WTC11 (cell line): ENCODE data around the gene ZRANB1.

Experiments
- ESRRA ChIP-seq: sonication (generic); formaldehyde crosslinking; IDR thresholded peaks from 2 replicates; pipeline ENCODE4 v1.8.1; 2022; ENCODE audit warnings: mild to moderate bottlenecking, missing genetic modification reagents, borderline replicate concordance
- JUN ChIP-seq: sonication (generic); formaldehyde crosslinking; IDR thresholded peaks from 2 replicates; pipeline ENCODE4 v1.8.0; 2023; ENCODE audit warnings: mild to moderate bottlenecking, missing genetic modification reagents
- NR2C2 ChIP-seq: sonication (generic); formaldehyde crosslinking; IDR thresholded peaks from 2 replicates; pipeline ENCODE4 v1.8.0; 2022; ENCODE audit warnings: mild to moderate bottlenecking, missing genetic modification reagents
- RELA ChIP-seq: sonication (generic); formaldehyde crosslinking; IDR thresholded peaks from 2 replicates; pipeline ENCODE4 v1.8.1; 2022; ENCODE audit warnings: missing genetic modification reagents, mild to moderate bottlenecking, borderline replicate concordance
- TP53 ChIP-seq: sonication (generic); formaldehyde crosslinking; IDR thresholded peaks from 2 replicates; pipeline ENCODE4 v1.8.1; 2023; ENCODE audit warnings: mild to moderate bottlenecking, missing genetic modification reagents
- ZNF138 ChIP-seq: sonication (generic); formaldehyde crosslinking; conservative IDR thresholded peaks from 2 replicates; pipeline ENCODE4 v1.8.1; 2022; ENCODE audit warnings: mild to moderate bottlenecking, moderate library complexity, missing genetic modification reagents
- TF ChIP-seq, protein P1 (sequence below): fragments of 200-600 bp; IDR thresholded peaks from 2 replicates; pipeline ENCODE4 v1.8.0; 2022; ENCODE audit warnings: antibody characterized with exemption
- TF ChIP-seq, protein P2 (sequence below): sonication (generic); formaldehyde crosslinking; conservative IDR thresholded peaks from 2 replicates; pipeline ENCODE4 v1.8.1; 2023; ENCODE audit warnings: mild to moderate bottlenecking, low read depth, missing genetic modification reagents, moderate library complexity
- TF ChIP-seq, protein P3 (sequence below): sonication (generic); formaldehyde crosslinking; IDR thresholded peaks from 2 replicates; pipeline ENCODE4 v1.8.0; 2022; ENCODE audit warnings: mild to moderate bottlenecking, missing genetic modification reagents

DNA sequence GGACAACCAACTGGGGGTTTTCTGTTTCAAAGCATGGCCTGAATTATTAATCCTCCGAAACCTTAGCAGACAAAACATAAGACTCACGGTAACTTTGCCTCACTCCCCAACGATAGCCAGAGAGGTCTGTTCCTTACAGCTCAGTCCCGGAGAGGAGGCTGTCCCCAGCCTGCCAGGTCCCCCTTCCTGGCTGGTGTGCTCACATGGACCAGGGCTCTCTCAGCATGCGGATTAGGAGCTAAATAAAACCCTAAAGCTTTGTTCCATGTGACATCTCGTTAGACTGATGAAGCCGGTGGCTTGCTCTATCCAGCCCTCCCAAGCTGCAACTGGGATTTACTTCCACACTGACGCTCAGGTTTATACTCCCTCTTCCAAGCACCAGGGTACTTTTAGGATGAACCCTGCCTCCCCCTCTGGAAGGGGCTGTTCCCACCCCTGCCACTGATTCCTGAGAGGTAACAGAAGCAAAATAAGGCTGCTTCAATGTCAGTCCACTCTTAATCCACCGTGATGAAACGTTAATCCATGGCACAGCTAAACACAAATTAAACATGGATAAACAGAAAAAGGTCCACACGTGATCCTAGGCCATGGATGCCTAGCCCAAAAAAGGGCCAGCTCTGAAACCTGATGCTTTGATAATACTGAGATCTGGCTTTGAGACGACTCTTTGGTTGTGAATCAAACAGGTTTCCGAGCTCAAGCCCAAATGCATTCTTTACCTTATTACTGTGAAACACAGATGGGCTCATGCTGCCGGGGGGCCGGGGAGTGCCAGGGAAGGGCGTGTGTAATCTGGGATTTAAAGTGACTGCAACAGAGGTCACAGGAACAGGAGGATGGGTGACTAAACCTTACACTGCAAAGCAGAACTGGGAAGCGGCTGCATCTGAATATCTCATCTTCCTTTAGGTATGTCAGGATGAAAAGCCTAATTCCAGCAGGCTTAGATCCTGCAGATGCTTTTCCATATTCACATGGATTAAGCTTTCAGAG, 86.2 kb downstream of the ZRANB1 start:
- TF ChIP-seq NR2C2 (CRISPR knock-in tag) (no peak), TP53 (no peak), JUN (no peak), ESRRA (CRISPR knock-in tag) (no peak), ZNF138 (no peak), RELA (CRISPR knock-in tag) (no peak)
- TF ChIP-seq, protein P1, sequence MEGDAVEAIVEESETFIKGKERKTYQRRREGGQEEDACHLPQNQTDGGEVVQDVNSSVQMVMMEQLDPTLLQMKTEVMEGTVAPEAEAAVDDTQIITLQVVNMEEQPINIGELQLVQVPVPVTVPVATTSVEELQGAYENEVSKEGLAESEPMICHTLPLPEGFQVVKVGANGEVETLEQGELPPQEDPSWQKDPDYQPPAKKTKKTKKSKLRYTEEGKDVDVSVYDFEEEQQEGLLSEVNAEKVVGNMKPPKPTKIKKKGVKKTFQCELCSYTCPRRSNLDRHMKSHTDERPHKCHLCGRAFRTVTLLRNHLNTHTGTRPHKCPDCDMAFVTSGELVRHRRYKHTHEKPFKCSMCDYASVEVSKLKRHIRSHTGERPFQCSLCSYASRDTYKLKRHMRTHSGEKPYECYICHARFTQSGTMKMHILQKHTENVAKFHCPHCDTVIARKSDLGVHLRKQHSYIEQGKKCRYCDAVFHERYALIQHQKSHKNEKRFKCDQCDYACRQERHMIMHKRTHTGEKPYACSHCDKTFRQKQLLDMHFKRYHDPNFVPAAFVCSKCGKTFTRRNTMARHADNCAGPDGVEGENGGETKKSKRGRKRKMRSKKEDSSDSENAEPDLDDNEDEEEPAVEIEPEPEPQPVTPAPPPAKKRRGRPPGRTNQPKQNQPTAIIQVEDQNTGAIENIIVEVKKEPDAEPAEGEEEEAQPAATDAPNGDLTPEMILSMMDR = no peak
- TF ChIP-seq, protein P2, sequence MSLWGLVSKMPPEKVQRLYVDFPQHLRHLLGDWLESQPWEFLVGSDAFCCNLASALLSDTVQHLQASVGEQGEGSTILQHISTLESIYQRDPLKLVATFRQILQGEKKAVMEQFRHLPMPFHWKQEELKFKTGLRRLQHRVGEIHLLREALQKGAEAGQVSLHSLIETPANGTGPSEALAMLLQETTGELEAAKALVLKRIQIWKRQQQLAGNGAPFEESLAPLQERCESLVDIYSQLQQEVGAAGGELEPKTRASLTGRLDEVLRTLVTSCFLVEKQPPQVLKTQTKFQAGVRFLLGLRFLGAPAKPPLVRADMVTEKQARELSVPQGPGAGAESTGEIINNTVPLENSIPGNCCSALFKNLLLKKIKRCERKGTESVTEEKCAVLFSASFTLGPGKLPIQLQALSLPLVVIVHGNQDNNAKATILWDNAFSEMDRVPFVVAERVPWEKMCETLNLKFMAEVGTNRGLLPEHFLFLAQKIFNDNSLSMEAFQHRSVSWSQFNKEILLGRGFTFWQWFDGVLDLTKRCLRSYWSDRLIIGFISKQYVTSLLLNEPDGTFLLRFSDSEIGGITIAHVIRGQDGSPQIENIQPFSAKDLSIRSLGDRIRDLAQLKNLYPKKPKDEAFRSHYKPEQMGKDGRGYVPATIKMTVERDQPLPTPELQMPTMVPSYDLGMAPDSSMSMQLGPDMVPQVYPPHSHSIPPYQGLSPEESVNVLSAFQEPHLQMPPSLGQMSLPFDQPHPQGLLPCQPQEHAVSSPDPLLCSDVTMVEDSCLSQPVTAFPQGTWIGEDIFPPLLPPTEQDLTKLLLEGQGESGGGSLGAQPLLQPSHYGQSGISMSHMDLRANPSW (CRISPR knock-in tag) = no peak
- TF ChIP-seq, protein P3, sequence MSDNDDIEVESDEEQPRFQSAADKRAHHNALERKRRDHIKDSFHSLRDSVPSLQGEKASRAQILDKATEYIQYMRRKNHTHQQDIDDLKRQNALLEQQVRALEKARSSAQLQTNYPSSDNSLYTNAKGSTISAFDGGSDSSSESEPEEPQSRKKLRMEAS = no peak
